ENCODE measurements around the gene ARL5C. TPM values are rescaled to one million over a fixed set of nuclear protein-coding genes. Genes with fewer than 3 reads are reported as not detected.

ARL5C gene
- total RNA-seq, 1 donor from 2014 or later, result not detected

- no peak for DNase-seq (ENCODE audit: low spot score)
Observed at GRCh38 chr17:39108461-39109375, 57.2 kb downstream of the ARL5C start.

- no peak for DNase-seq (ENCODE audit: low spot score)
Observed at GRCh38 chr17:39107973-39108372, 58.0 kb downstream of the ARL5C start.

- DNase-seq (ENCODE audit: low spot score), result no peak
Observed at GRCh38 chr17:39107155-39107554, 58.8 kb downstream of the ARL5C start.

Other genes starting within 250 kb of the ARL5C start
- not detected for gene FBXO47, start 198.8 kb downstream of the ARL5C start, total RNA-seq
- 6.3 TPM for gene PLXDC1, start 14.5 kb downstream of the ARL5C start, total RNA-seq
- gene CACNB1, start 31.5 kb upstream of the ARL5C start, total RNA-seq, result 5.1 TPM
- 1,346 TPM for gene RPL19, start 34.1 kb upstream of the ARL5C start, total RNA-seq
- gene STAC2, start 59.8 kb upstream of the ARL5C start, total RNA-seq, result 0.16 TPM
- 17.4 TPM for gene FBXL20, start 235.5 kb upstream of the ARL5C start, total RNA-seq